ENCODE results near the gene SPEM2.
"Not testable (repeated sequence)": the region's sequence is repeated elsewhere in the genome, so short reads cannot be mapped to it uniquely, and the experiment has no call there.

SPEM2 gene

DNA sequence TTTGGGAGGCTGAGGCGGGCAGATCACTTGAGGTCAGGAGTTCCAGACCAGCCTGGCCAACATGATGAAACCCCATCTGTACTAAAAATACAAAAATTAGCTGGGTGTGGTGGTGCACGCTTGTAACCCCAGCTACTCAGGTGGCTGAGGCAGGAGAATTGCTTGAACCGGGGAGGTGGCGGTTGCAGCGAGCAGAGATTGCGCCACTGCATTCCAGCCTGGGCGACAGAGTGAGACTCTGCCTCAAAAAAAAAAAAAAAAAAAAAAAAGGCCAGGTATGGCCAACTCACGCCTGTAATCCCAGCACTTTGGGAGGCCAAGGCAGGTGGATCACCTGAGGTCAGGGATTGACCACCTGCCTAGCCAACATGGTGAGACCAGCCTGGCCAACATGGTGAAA is 49.4 kb downstream of the SPEM2 start:
- not testable (repeated sequence) for DNase-seq (ENCODE audit: low spot score)

DNA sequence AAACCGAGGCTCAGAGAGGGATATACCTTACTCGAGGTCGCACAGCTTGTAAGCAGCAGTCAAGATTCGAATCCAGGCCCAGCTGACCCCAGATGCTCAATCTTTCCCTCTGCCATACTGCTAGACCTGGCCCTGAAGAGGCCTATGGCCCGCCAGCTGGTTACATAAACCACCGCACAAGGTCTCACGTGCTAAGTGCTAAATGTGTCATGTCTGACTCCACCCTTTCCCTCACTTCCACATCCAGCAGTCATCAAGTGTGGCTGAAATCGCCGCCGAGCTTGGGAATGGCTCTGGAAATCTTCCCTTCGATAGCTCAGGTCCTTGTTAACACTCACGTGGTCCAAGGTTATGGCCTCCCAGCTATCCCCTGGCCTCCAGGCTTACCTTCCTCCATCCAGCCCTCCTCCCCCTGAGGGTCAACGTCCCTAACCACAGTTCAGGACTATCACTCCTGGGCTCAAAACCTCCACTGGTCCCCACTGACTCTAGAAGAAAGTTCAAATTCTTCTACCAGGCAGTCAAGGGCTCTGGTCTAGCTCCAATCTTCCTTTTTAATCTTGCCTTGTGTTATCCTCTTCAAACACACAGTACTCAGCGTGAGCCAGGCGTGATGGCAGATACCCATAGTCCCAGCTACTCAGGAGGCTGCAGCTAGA is 50.5 kb downstream of the SPEM2 start:
- peak; percentile 85 for DNase-seq (ENCODE audit: low spot score)

DNA sequence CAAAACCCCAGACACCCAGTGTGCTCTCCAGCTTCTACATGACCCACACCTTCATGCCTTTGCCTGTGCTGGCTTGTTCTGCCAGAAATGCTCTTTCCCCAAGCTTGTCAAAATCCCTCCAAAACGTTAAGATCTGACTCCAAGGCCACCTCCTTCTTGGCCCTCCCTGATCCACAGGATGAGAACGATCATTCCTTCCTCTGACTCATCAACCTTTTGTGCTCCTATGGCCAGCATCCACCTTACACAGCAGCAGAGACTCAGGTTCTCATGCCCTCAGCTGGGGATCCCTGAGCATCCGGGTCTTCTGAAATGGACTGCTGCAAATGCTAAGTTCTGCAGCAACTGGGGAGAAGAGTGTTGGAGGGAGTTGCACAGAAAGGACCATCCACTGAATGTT is 51.1 kb downstream of the SPEM2 start:
- DNase-seq (ENCODE audit: low spot score): peak; percentile 37

DNA sequence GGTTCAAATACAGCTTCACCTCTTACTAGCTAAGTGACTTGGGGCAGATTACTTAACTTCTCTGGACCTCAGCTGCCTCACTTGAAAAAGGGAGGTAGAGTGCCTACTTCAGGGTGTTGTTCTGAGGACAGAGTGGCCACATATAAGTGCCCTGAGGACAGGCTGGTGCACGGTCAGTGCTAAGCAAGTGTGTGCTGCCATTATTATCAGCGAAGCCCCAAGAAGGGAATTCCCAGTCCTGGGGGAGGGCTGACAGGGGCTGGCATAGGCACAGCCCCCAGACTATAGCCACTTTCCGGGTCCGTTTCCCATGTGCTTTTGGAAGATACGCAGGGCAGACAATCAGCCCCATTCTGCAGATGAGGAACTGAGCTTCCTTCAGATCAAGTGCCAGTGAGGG is 51.5 kb downstream of the SPEM2 start:
- no peak for DNase-seq (ENCODE audit: low spot score)
